Heart left ventricle (tissue), 16 donors: Measurements from ENCODE around the gene GTF3A. TPM values are rescaled to one million over a fixed set of nuclear protein-coding genes. Genes with fewer than 3 reads are reported as not detected.

Experiments
- ATAC-seq, 4 donors: fragments of 200-7000 bp; cut with Tn5 transposase; one replicate each; pipeline ENCODE4 v1.9.1; 2020 to 2022; ENCODE audit warnings: moderate library complexity in 4 of 4, mild to moderate bottlenecking in 3 of 4, moderate number of reproducible peaks in 1 of 4
- DNase-seq, 5 donors: peaks; one replicate each; pipeline ENCODE4 v3.0.0-alpha.2; 2020
- H3K27ac ChIP-seq, 12 donors: fragments of 200-600 bp; sonication (generic) in 4 of 12; one replicate each; pipeline versions ENCODE4 v1.5.0 to v1.8.0; 2016 to 2022; ENCODE audit warnings: mild to moderate bottlenecking in 2 of 12
- H3K27me3 ChIP-seq, 9 donors: fragments of 200-600 bp; sonication (generic) in 2 of 9; one replicate each; pipeline versions ENCODE4 v1.5.1 to v1.8.0; 2016 to 2022; ENCODE audit warnings: mild to moderate bottlenecking in 3 of 9
- H3K36me3 ChIP-seq, 9 donors: fragments of 200-600 bp; sonication (generic) in 2 of 9; one replicate each; pipeline versions ENCODE4 v1.5.0 to v1.8.0; 2018 to 2022; ENCODE audit warnings: mild to moderate bottlenecking in 2 of 9
- H3K4me1 ChIP-seq, 12 donors: fragments of 200-600 bp; sonication (generic) in 4 of 12; one replicate each; pipeline versions ENCODE4 v1.5.0 to v1.8.0; 2016 to 2022; ENCODE audit warnings: mild to moderate bottlenecking in 3 of 12
- H3K4me3 ChIP-seq, 12 donors: fragments of 200-600 bp; sonication (generic) in 4 of 12; one replicate each; pipeline versions ENCODE4 v1.5.0 to v1.8.0; 2017 to 2022; ENCODE audit warnings: mild to moderate bottlenecking in 9 of 12, moderate library complexity in 4 of 12
- H3K9me3 ChIP-seq, 12 donors: fragments of 200-600 bp; sonication (generic) in 4 of 12; one replicate each; pipeline versions ENCODE4 v1.5.0 to v1.8.0; 2016 to 2022; ENCODE audit warnings: mild to moderate bottlenecking in 1 of 12
- CTCF ChIP-seq, 12 donors: fragments of 200-600 bp; sonication (generic) in 4 of 12; IDR thresholded peaks; one replicate each; pipeline versions ENCODE4 v1.5.0 to v1.8.0; 2018 to 2022; ENCODE audit warnings: antibody characterized with exemption in 12 of 12, mild to moderate bottlenecking in 5 of 12
- POLR2A ChIP-seq, 2 donors: fragments of 450-650 bp; IDR thresholded peaks; one replicate each; pipeline ENCODE4 v1.6.1; 2017; ENCODE audit warnings: antibody characterized with exemption in 2 of 2, mild to moderate bottlenecking in 2 of 2, moderate library complexity in 2 of 2
- WGBS, 4 donors: extraction: QIAGEN DNeasy Blood & Tissue Kit in 2 of 4; methylation state at CpG; one replicate each; pipeline versions ENCODE4 v1.1.5 to v1.1.7; 2013 to 2018; 5-methylcytosine and 5-hydroxymethylcytosine counted together
- intact Hi-C, 10 donors: fragments of 100-400 bp; cut with DNase I; formaldehyde crosslinking; loops; one replicate each; pipeline versions ENCODE4 v1.11.1 to v1.14.2; 2022
- polyA plus RNA-seq, 2 donors: library from polyadenylated mRNA; stranded (reverse); fragments of 200-250 nt; gene quantifications; one replicate each; pipeline ENCODE4 v1.2.3, GENCODE V29; 2013
- total RNA-seq, 9 donors: library from RNA; depleted of rRNA in 2 of 9; stranded (reverse); fragments of >200 nt in 2 of 9; fragmentation: NEBNext Ultra II Directional in 3 of 9; extraction: Animal tissue kit (Norgen Biotek cat#: 25700) in 3 of 9; gene quantifications; one replicate each; pipeline versions ENCODE4 v1.1.0 to v1.2.4, GENCODE V29; 2016 to 2023
- donor health status: ischemic (EF 13 %, LVEDD 7.1; RV severe dilation, severe dysfunction).
- donor health status: healthy with polysubstance abuse.
- donor health status: DM: no; HTN: yes; CAD: no.
- donor health status: DM: no; HTN: no; CAD: no.
- donor health status: ischemic (EF 25% LVEDD 6.9; RV normal size, moderate dysfunction).
- donor health status: ischemic (EF 25% LVEDD 5.7; RV mildly dilated, moderate dysfunction).
- donor health status: healthy.
- donor health status: DM: yes; HTN: yes; CAD: no.
- donor health status: ischemic (EF 35%, LVEDD 5.7; RV mildly dilated, moderate dysfunction).
- donor health status: nonischemic (EF 11% LVEDD 7.7; RV severe dilation, severe dysfunction).
- donor health status: DM: yes; HTN: yes; CAD: no.
- donor health status: PGD.
- donor health status: ischemic (EF 29% LVEDD 5.4; RV normal size, mild dysfunction).
- donor health status: nonischemic (EF 23%, LVEDD 6.1; RV moderate dilation, normal function).

The GTF3A gene
- total and polyA plus RNA-seq, 11 donors, result 138 to 593 (median 201) TPM

- 27 to 47% (median 40%) methylated on average over 4 of the region's 4 CpGs for WGBS, 4 donors
- peak overlapping the region; percentile 95 to 100 (median 98) for H3K27ac ChIP-seq
- peaks cover 0 to 18% (median 8%) of the 10 kb centered on the region in 9 donors for H3K36me3 ChIP-seq
- no peaks in the 10 kb centered on the region for H3K9me3 ChIP-seq
- intact Hi-C loops, result loop anchor here in 1 of 10 donors (2.0 kb wide), 1 partner anchor 22 kb away; no protein-coding TSS in a partner anchor
- H3K4me3 ChIP-seq, result peak overlapping the region in 9 of 12 donors; percentile 17 to 97 (median 89)
- ATAC-seq (peak in 3 of 4 donors; percentile 28 to 79 (median 39)), DNase-seq (no peak)
- H3K4me1 ChIP-seq, result peaks cover 3 to 54% (median 39%) of the 10 kb centered on the region in 12 donors
- no peaks in the 10 kb centered on the region for H3K27me3 ChIP-seq
- TF ChIP-seq CTCF (IDR thresholded peaks at IDR 0.05) (no peak), POLR2A (IDR thresholded peaks at IDR 0.05) (no peak)
Observed at GRCh38 chr13:27448308-27448707, 23.9 kb downstream of the GTF3A start.

- TF ChIP-seq CTCF (IDR thresholded peaks at IDR 0.05) (no peak), POLR2A (IDR thresholded peaks at IDR 0.05) (no peak)
- intact Hi-C loops, result loop anchor here in 2 of 10 donors (1.0 to 2.0 kb wide), 2 partner anchors 22 to 24 kb away; no protein-coding TSS in a partner anchor
- Histone ChIP-seq H3K9me3 (no peaks in the 10 kb centered on the region), H3K27ac (peak overlapping the region; percentile 95 to 100 (median 98)), H3K27me3 (no peaks in the 10 kb centered on the region), H3K4me1 (peaks cover 3 to 54% (median 39%) of the 10 kb centered on the region in 12 donors), H3K36me3 (peaks cover 0 to 11% (median 3%) of the 10 kb centered on the region in 9 donors), H3K4me3 (peak overlapping the region; percentile 38 to 97 (median 86))
- DNase-seq (no peak), ATAC-seq (no peak)
- 43 to 55% (median 45%) methylated on average over 15 of the region's 15 CpGs for WGBS, 4 donors
Observed at GRCh38 chr13:27449081-27449603, 24.7 kb downstream of the GTF3A start.

- peaks cover 0 to under 1% (median 0%) of the 10 kb centered on the region in 9 donors for H3K36me3 ChIP-seq
- H3K27me3 ChIP-seq, result no peaks in the 10 kb centered on the region
- ATAC-seq, result peak; percentile 81 to 95 (median 92)
- TF ChIP-seq CTCF (IDR thresholded peaks at IDR 0.05) (peak in 1 of 12 donors; percentile 14), POLR2A (IDR thresholded peaks at IDR 0.05) (peak in 1 of 2 donors; percentile 56)
- DNase-seq, result peak; percentile 94 to 97 (median 96)
- H3K27ac ChIP-seq, result peak within 1 kb of the TSS; percentile 95 to 100 (median 98)
- 0% methylated on average over 34 to 81 of the region's 81 CpGs for WGBS, 4 donors
- H3K4me1 ChIP-seq, result peaks cover 3 to 53% (median 39%) of the 10 kb centered on the region in 12 donors
- intact Hi-C loops, result loop anchor here in 7 of 10 donors (1.0 to 10.0 kb wide), 6 partner anchors 23 to 175 kb away; partner anchors contain the start of genes LNX2 (in 4 of the 7), POLR1D (in 4 of the 7) and GTF3A (in 3 of the 7)
- H3K9me3 ChIP-seq, result no peaks in the 10 kb centered on the region
- H3K4me3 ChIP-seq, result peak within 1 kb of the TSS; percentile 38 to 97 (median 86)
Observed at GRCh38 chr13:27449936-27450828, 25.8 kb downstream of the GTF3A start, which contains the start of gene MTIF3. Gene MTIF3, minus strand, starts transcription at chr13:27450564. Its CDS starts 10,116 bp downstream, at chr13:27440448.
